Keratinocyte (primary cell): Measurements from ENCODE around the gene SEC16A. TPM values are rescaled to one million over a fixed set of nuclear protein-coding genes. Genes with fewer than 3 reads are reported as not detected.

Source experiments
- DNase-seq: peaks from one replicate; pipeline ENCODE4 v3.0.0-alpha.2; 2011; ENCODE audit warnings: low read depth, missing footprints, low spot score
- FAIRE-seq: peaks from 2 replicates; lab custom pipeline; 2011; peaks lifted over from hg19 to GRCh38; lab: Jason Lieb, UNC
- H2AFZ ChIP-seq: 2 replicates; pipeline ENCODE4 v1.6.0; 2012; ENCODE audit warnings: low read length, control low read depth, inconsistent platforms; ENCODE audit not compliant: control insufficient read depth
- H3K27ac ChIP-seq: 2 replicates; pipeline ENCODE4 v1.5.1; 2011; ENCODE audit warnings: low read length; ENCODE audit not compliant: control insufficient read depth, insufficient read depth
- H3K27me3 ChIP-seq: 3 replicates; pipeline ENCODE4 v1.6.0; 2011; ENCODE audit warnings: low read length; ENCODE audit not compliant: control insufficient read depth, insufficient read depth; ENCODE audit errors: extremely low read depth
- H3K36me3 ChIP-seq, 2 experiments: 2 replicates in 1 of 2; 3 replicates in 1 of 2; pipeline ENCODE4 v1.5.1; 2011; ENCODE audit warnings: low read length in 2 of 2, mild to moderate bottlenecking in 1 of 2; ENCODE audit not compliant: control insufficient read depth in 2 of 2, insufficient read depth in 2 of 2; ENCODE audit errors: extremely low read depth in 1 of 2
- H3K4me1 ChIP-seq: 3 replicates; pipeline ENCODE4 v1.5.1; 2011; ENCODE audit warnings: low read length; ENCODE audit not compliant: control insufficient read depth, insufficient read depth; ENCODE audit errors: extremely low read depth
- H3K4me2 ChIP-seq: 3 replicates; pipeline ENCODE4 v1.6.0; 2011; ENCODE audit warnings: low read depth, low read length; ENCODE audit not compliant: control insufficient read depth, insufficient read depth; ENCODE audit errors: extremely low read depth
- H3K4me3 ChIP-seq, 3 experiments: fragments of 200-600 bp in 1 of 3; sonication (generic) in 1 of 3; 2 replicates in 2 of 3; 3 replicates in 1 of 3; pipeline ENCODE4 v1.5.1; 2011 to 2016; ENCODE audit warnings: low read length in 3 of 3, mild to moderate bottlenecking in 3 of 3, control low read depth in 2 of 3, inconsistent platforms in 1 of 3, low read depth in 1 of 3, mixed read lengths in 1 of 3, mixed run types in 1 of 3, moderate library complexity in 1 of 3; ENCODE audit not compliant: control insufficient read depth in 2 of 3, insufficient read depth in 2 of 3; ENCODE audit errors: extremely low read depth in 1 of 3
- H3K79me2 ChIP-seq: 2 replicates; pipeline ENCODE4 v1.6.0; 2012; ENCODE audit warnings: low read length; ENCODE audit not compliant: control insufficient read depth, insufficient read depth
- H3K9ac ChIP-seq: 3 replicates; pipeline ENCODE4 v1.6.0; 2011; ENCODE audit warnings: low read length; ENCODE audit not compliant: control insufficient read depth, insufficient read depth; ENCODE audit errors: extremely low read depth
- H3K9me1 ChIP-seq: 3 replicates; pipeline ENCODE4 v1.6.0; 2011; ENCODE audit warnings: low read length; ENCODE audit not compliant: control insufficient read depth, insufficient read depth; ENCODE audit errors: extremely low read depth
- H3K9me3 ChIP-seq: 2 replicates; pipeline ENCODE4 v1.5.1; 2012; ENCODE audit warnings: low read depth, low read length; ENCODE audit not compliant: control insufficient read depth
- H4K20me1 ChIP-seq: 3 replicates; pipeline ENCODE4 v1.6.0; 2011; ENCODE audit warnings: low read length; ENCODE audit not compliant: control insufficient read depth, insufficient read depth; ENCODE audit errors: extremely low read depth
- CTCF ChIP-seq, 3 experiments: IDR thresholded peaks in 1 of 3; conservative IDR thresholded peaks in 1 of 3; optimal IDR thresholded peaks in 1 of 3; 2 replicates in 2 of 3; 3 replicates in 1 of 3; pipeline versions ENCODE3 to v1.5.1; 2011; ENCODE audit warnings: low read length in 3 of 3, mild to moderate bottlenecking in 3 of 3, moderate library complexity in 2 of 3, control low read depth in 1 of 3, inconsistent platforms in 1 of 3; ENCODE audit not compliant: insufficient read depth in 2 of 3; ENCODE audit errors: extremely low read depth in 1 of 3
- EZH2 ChIP-seq: IDR thresholded peaks from one replicate; pipeline ENCODE4 v1.6.1; 2012; ENCODE audit warnings: inconsistent platforms, mild to moderate bottlenecking, low read length, moderate library complexity
- dilution Hi-C: fragments of 300-500 bp; cut with MboI; formaldehyde crosslinking; loops from one replicate; pipeline ENCODE4 v1.7.0; 2020; ENCODE audit warnings: low sequenced_read_pairs; ENCODE audit not compliant: extremely low pct_ligation_motif_present
- polyA plus RNA-seq, 5 experiments: library from polyadenylated mRNA; depleted of rRNA in 3 of 5; stranded (reverse) in 3 of 5; stranded (forward) in 1 of 5; unstranded in 1 of 5; fragments of >200 nt; gene quantifications; 1 replicate in 1 of 5; 2 replicates in 3 of 5; 3 replicates in 1 of 5; pipeline versions ENCODE4 v1.2.1 to v1.2.3, GENCODE V29; 2011 to 2012; ENCODE audit warnings: missing spikeins in 2 of 5, low read depth in 1 of 5, low replicate concordance in 1 of 5

SEC16A gene
- polyA plus RNA-seq, 1 donor (not counting 4 experiments of a cell fraction or from before 2014, with no cell fraction given), result 15.8 TPM

- H3K27ac ChIP-seq, result no peak overlapping the region
- no peak overlapping the region for H3K4me3 ChIP-seq
- peaks cover 15% of the 10 kb centered on the region for H3K4me1 ChIP-seq
- H3K79me2 ChIP-seq, result peaks cover 15% of the 10 kb centered on the region
- dilution Hi-C loops, result no loop called here
- DNase-seq (no peak), FAIRE-seq (no peak)
- no peak overlapping the region for H2AFZ ChIP-seq
- H3K9me3 ChIP-seq, result no peaks in the 10 kb centered on the region
- H3K36me3 ChIP-seq, result peaks cover 18 to 23% of the 10 kb centered on the region in 2 experiments
- no peaks in the 10 kb centered on the region for H3K27me3 ChIP-seq
- no peak overlapping the region for H3K9ac ChIP-seq
- H3K4me2 ChIP-seq, result no peak overlapping the region
- TF ChIP-seq CTCF (optimal IDR thresholded peaks at IDR 0.05 in 1 of 3, IDR thresholded peaks at IDR 0.05 in 1 of 3, conservative IDR thresholded peaks at IDR 0.05 in 1 of 3; ENCODE audit: extremely low read depth in 1 of 3, insufficient read depth in 2 of 3, low read length in 3 of 3) (no peak), EZH2 (no peak)
- H3K9me1 ChIP-seq, result no peaks in the 10 kb centered on the region
- H4K20me1 ChIP-seq, result no peaks in the 10 kb centered on the region
Measured at GRCh38 chr9:136404801-136405136, 78.1 kb downstream of the SEC16A start.

- no peaks in the 10 kb centered on the region for H3K9me1 ChIP-seq
- dilution Hi-C loops, result no loop called here
- H3K36me3 ChIP-seq, result peaks cover 18 to 23% of the 10 kb centered on the region in 2 experiments
- no peak overlapping the region for H3K9ac ChIP-seq
- H3K4me1 ChIP-seq, result peaks cover 9% of the 10 kb centered on the region
- no peak overlapping the region for H3K27ac ChIP-seq
- H3K4me3 ChIP-seq, result no peak overlapping the region
- no peaks in the 10 kb centered on the region for H3K9me3 ChIP-seq
- DNase-seq (no peak), FAIRE-seq (no peak)
- no peaks in the 10 kb centered on the region for H3K27me3 ChIP-seq
- peaks cover 17% of the 10 kb centered on the region for H3K79me2 ChIP-seq
- no peak overlapping the region for H3K4me2 ChIP-seq
- no peaks in the 10 kb centered on the region for H4K20me1 ChIP-seq
- no peak overlapping the region for H2AFZ ChIP-seq
- TF ChIP-seq EZH2, result no peak
Measured at GRCh38 chr9:136403915-136404800, 78.7 kb downstream of the SEC16A start.
